ENCODE measurements around the gene AMN. TPM values are rescaled to one million over a fixed set of nuclear protein-coding genes. Genes with fewer than 3 reads are reported as not detected.

The AMN gene
- total and polyA plus RNA-seq, 2 experiments from 2014 or later: 0.69 to 1.2 TPM

GRCh38 chr14:102955636-102956408, 33.4 kb downstream of the AMN start (continued):
- TF ChIP-seq ZNF462 (CRISPR knock-in tag; IDR thresholded peaks at IDR 0.05) (no peak), REST (IDR thresholded peaks at IDR 0.05; ENCODE audit: unreplicated experiment) (no peak), EZH2 (IDR thresholded peaks at IDR 0.05; ENCODE audit: low read depth, unreplicated experiment) (no peak), NANOG (IDR thresholded peaks at IDR 0.05; ENCODE audit: borderline replicate concordance) (no peak), CREB1 (CRISPR knock-in tag; IDR thresholded peaks at IDR 0.05; ENCODE audit: low read depth) (no peak), JUNB (IDR thresholded peaks at IDR 0.05; ENCODE audit: unreplicated experiment) (no peak), POLR2AphosphoS5 (IDR thresholded peaks at IDR 0.05; ENCODE audit: low read depth) (no peak), STAT1 (IDR thresholded peaks at IDR 0.05; ENCODE audit: unreplicated experiment) (no peak), ZNF114 (CRISPR knock-in tag; IDR thresholded peaks at IDR 0.05) (no peak), EZH2phosphoT487 (IDR thresholded peaks at IDR 0.05; ENCODE audit: unreplicated experiment) (no peak)

Data from GM23338 (cell line).